Measurements from ENCODE around the gene TMEM131L. TPM values are rescaled to one million over a fixed set of nuclear protein-coding genes. Genes with fewer than 3 reads are reported as not detected.

Gene TMEM131L
- total and polyA plus RNA-seq, 4 donors = 4.9 to 41.3 (median 12.9) TPM

GRCh38 chr4:153579410-153579809 lies 113.2 kb downstream of the TMEM131L start:
- Histone ChIP-seq H3K4me3 (ENCODE audit: low read depth in 1 of 3, low read length in 3 of 3) (no peak overlapping the region), H3K27me3 (ENCODE audit: control insufficient read depth in 4 of 4, insufficient read depth in 4 of 4, low read length in 3 of 4) (no peaks in the 10 kb centered on the region), H3K9me3 (ENCODE audit: control insufficient read depth in 4 of 4, low read length in 3 of 4) (no peaks in the 10 kb centered on the region), H3K27ac (ENCODE audit: low read depth in 1 of 2, low read length in 2 of 2) (no peak overlapping the region), H3K4me1 (ENCODE audit: control insufficient read depth in 4 of 4, insufficient read depth in 4 of 4, low read length in 3 of 4) (peaks cover 0 to 18% (median 9%) of the 10 kb centered on the region in 4 donors), H3K36me3 (ENCODE audit: control insufficient read depth in 4 of 4, insufficient read depth in 3 of 4, low read depth in 1 of 4, low read length in 3 of 4) (peaks cover 0 to 32% (median 18%) of the 10 kb centered on the region in 4 donors), H3K9ac (ENCODE audit: low read depth in 1 of 2, low read length in 2 of 2) (no peak overlapping the region)
- TF ChIP-seq, protein P1, sequence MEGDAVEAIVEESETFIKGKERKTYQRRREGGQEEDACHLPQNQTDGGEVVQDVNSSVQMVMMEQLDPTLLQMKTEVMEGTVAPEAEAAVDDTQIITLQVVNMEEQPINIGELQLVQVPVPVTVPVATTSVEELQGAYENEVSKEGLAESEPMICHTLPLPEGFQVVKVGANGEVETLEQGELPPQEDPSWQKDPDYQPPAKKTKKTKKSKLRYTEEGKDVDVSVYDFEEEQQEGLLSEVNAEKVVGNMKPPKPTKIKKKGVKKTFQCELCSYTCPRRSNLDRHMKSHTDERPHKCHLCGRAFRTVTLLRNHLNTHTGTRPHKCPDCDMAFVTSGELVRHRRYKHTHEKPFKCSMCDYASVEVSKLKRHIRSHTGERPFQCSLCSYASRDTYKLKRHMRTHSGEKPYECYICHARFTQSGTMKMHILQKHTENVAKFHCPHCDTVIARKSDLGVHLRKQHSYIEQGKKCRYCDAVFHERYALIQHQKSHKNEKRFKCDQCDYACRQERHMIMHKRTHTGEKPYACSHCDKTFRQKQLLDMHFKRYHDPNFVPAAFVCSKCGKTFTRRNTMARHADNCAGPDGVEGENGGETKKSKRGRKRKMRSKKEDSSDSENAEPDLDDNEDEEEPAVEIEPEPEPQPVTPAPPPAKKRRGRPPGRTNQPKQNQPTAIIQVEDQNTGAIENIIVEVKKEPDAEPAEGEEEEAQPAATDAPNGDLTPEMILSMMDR (IDR thresholded peaks at IDR 0.05; ENCODE audit: low read depth, low read length, missing input control) = no peak
- TF ChIP-seq HNF4A (conservative IDR thresholded peaks at IDR 0.05) (no peak), TAF1 (conservative IDR thresholded peaks at IDR 0.05) (no peak), RXRA (IDR thresholded peaks at IDR 0.05) (no peak), YY1 (IDR thresholded peaks at IDR 0.05) (no peak), SP1 (IDR thresholded peaks at IDR 0.05) (no peak), FOXA2 (IDR thresholded peaks at IDR 0.05) (no peak), FOXA1 (IDR thresholded peaks at IDR 0.05) (no peak), MAX (IDR thresholded peaks at IDR 0.05) (no peak), JUND (IDR thresholded peaks at IDR 0.05) (no peak), ATF3 (IDR thresholded peaks at IDR 0.05) (no peak)
- TF ChIP-seq, protein P2, sequence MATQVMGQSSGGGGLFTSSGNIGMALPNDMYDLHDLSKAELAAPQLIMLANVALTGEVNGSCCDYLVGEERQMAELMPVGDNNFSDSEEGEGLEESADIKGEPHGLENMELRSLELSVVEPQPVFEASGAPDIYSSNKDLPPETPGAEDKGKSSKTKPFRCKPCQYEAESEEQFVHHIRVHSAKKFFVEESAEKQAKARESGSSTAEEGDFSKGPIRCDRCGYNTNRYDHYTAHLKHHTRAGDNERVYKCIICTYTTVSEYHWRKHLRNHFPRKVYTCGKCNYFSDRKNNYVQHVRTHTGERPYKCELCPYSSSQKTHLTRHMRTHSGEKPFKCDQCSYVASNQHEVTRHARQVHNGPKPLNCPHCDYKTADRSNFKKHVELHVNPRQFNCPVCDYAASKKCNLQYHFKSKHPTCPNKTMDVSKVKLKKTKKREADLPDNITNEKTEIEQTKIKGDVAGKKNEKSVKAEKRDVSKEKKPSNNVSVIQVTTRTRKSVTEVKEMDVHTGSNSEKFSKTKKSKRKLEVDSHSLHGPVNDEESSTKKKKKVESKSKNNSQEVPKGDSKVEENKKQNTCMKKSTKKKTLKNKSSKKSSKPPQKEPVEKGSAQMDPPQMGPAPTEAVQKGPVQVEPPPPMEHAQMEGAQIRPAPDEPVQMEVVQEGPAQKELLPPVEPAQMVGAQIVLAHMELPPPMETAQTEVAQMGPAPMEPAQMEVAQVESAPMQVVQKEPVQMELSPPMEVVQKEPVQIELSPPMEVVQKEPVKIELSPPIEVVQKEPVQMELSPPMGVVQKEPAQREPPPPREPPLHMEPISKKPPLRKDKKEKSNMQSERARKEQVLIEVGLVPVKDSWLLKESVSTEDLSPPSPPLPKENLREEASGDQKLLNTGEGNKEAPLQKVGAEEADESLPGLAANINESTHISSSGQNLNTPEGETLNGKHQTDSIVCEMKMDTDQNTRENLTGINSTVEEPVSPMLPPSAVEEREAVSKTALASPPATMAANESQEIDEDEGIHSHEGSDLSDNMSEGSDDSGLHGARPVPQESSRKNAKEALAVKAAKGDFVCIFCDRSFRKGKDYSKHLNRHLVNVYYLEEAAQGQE (IDR thresholded peaks at IDR 0.05) = no peak
- TF ChIP-seq, protein P3, sequence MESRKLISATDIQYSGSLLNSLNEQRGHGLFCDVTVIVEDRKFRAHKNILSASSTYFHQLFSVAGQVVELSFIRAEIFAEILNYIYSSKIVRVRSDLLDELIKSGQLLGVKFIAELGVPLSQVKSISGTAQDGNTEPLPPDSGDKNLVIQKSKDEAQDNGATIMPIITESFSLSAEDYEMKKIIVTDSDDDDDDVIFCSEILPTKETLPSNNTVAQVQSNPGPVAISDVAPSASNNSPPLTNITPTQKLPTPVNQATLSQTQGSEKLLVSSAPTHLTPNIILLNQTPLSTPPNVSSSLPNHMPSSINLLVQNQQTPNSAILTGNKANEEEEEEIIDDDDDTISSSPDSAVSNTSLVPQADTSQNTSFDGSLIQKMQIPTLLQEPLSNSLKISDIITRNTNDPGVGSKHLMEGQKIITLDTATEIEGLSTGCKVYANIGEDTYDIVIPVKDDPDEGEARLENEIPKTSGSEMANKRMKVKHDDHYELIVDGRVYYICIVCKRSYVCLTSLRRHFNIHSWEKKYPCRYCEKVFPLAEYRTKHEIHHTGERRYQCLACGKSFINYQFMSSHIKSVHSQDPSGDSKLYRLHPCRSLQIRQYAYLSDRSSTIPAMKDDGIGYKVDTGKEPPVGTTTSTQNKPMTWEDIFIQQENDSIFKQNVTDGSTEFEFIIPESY (IDR thresholded peaks at IDR 0.05) = no peak
- no peak for DNase-seq (ENCODE audit: low spot score)
- 82% methylated on average over 4 of the region's 4 CpGs for WGBS

DNA sequence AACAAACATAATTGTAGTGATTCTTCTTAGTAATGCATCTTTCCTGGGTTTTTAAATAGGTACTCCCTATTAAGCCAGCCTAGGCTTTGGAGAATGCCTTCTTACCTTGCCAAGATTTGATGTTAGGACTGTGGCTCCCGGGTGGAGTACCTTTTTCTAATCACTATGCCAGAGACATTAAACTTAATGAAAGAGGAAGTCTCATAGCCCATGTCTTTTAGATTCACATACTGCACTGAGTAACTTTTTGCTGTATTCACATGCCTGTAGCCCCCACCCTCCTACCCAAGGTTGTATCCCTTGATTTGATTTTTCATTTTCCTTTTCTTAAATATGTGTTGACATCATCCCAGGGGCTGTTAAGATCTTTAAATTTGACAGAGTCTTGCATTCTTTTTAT lies 113.7 kb downstream of the TMEM131L start:
- DNase-seq (ENCODE audit: low spot score) = no peak
- H3K36me3 ChIP-seq (ENCODE audit: control insufficient read depth in 4 of 4, insufficient read depth in 3 of 4, low read depth in 1 of 4, low read length in 3 of 4) = peaks cover 0 to 35% (median 19%) of the 10 kb centered on the region in 4 donors
- WGBS = 50% methylated on average over 1 of the region's 1 CpG
- H3K9me3 ChIP-seq (ENCODE audit: control insufficient read depth in 4 of 4, low read length in 3 of 4) = no peaks in the 10 kb centered on the region
- no peak overlapping the region for H3K4me3 ChIP-seq (ENCODE audit: low read depth in 1 of 3, low read length in 3 of 3)
- no peak overlapping the region for H3K9ac ChIP-seq (ENCODE audit: low read depth in 1 of 2, low read length in 2 of 2)
- H3K4me1 ChIP-seq (ENCODE audit: control insufficient read depth in 4 of 4, insufficient read depth in 4 of 4, low read length in 3 of 4) = peaks cover 0 to 14% (median 7%) of the 10 kb centered on the region in 4 donors
- H3K27me3 ChIP-seq (ENCODE audit: control insufficient read depth in 4 of 4, insufficient read depth in 4 of 4, low read length in 3 of 4) = no peaks in the 10 kb centered on the region
- H3K27ac ChIP-seq (ENCODE audit: low read depth in 1 of 2, low read length in 2 of 2) = no peak overlapping the region
- TF ChIP-seq, protein P1 (IDR thresholded peaks at IDR 0.05; ENCODE audit: low read depth, low read length, missing input control) = no peak
- TF ChIP-seq GABPA (IDR thresholded peaks at IDR 0.05 in 1 of 2, conservative IDR thresholded peaks at IDR 0.05 in 1 of 2) = no peak
- TF ChIP-seq, protein P2 (IDR thresholded peaks at IDR 0.05) = no peak
- TF ChIP-seq RXRA (IDR thresholded peaks at IDR 0.05) = no peak
- no peak for TF ChIP-seq HNF4G (IDR thresholded peaks at IDR 0.05)
- TF ChIP-seq MAX (IDR thresholded peaks at IDR 0.05) = no peak
- no peak for TF ChIP-seq JUND (IDR thresholded peaks at IDR 0.05)
- TF ChIP-seq YY1 (IDR thresholded peaks at IDR 0.05) = no peak
- TF ChIP-seq TAF1 (conservative IDR thresholded peaks at IDR 0.05) = no peak
- TF ChIP-seq FOXA2 (IDR thresholded peaks at IDR 0.05) = no peak
- TF ChIP-seq RAD21 (IDR thresholded peaks at IDR 0.05) = no peak
- TF ChIP-seq HNF4A (conservative IDR thresholded peaks at IDR 0.05) = no peak
- no peak for TF ChIP-seq ATF3 (IDR thresholded peaks at IDR 0.05)
- no peak for TF ChIP-seq FOXA1 (IDR thresholded peaks at IDR 0.05)
